ENCODE data around the gene CLEC16A. TPM values are rescaled to one million over a fixed set of nuclear protein-coding genes. Genes with fewer than 3 reads are reported as not detected.

Gene CLEC16A
- total and polyA plus RNA-seq, 9 of the 15 experiments (the other 6 are each of a cell fraction or from before 2014, with no cell fraction given) = 1.00 to 22.3 (median 10.0) TPM

DNA sequence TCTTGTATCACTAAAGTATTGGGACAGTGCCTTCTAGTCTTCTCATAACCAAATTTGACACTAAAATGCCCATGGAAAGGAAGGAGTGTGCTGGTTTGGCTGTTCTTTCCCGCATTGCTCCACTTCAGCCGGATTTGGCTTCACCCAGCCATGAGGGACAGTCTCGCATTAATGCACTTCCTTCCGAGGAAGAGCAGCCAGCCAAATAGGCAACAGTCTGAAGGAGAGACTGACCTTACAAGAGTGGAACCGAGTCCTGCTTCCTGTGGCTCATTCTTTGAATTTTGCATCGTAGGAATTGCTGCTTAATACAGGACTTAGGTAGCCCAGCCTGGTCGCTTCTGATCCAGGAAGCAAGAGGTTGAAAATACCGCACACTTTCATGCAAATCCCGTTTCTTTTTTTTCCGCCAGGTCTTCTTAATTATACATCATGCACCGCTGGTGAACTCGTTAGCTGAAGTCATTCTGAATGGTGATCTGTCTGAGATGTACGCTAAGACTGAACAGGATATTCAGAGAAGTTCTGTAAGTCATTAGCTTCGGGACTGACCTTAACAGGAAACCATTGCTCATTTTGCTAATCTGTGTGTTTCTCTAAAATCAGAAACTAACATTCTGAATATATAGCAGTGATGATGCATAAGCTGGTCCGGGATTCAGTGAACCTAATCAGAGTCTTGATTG lies 38.2 kb downstream of the CLEC16A start (continued):
- TF ChIP-seq, protein P1, sequence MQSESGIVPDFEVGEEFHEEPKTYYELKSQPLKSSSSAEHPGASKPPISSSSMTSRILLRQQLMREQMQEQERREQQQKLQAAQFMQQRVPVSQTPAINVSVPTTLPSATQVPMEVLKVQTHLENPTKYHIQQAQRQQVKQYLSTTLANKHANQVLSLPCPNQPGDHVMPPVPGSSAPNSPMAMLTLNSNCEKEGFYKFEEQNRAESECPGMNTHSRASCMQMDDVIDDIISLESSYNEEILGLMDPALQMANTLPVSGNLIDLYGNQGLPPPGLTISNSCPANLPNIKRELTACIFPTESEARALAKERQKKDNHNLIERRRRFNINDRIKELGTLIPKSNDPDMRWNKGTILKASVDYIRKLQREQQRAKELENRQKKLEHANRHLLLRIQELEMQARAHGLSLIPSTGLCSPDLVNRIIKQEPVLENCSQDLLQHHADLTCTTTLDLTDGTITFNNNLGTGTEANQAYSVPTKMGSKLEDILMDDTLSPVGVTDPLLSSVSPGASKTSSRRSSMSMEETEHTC (IDR thresholded peaks at IDR 0.05) = no peak
- no peak for TF ChIP-seq STAG1 (CRISPR knock-in tag; IDR thresholded peaks at IDR 0.05; ENCODE audit: borderline replicate concordance)
- TF ChIP-seq, protein P2, sequence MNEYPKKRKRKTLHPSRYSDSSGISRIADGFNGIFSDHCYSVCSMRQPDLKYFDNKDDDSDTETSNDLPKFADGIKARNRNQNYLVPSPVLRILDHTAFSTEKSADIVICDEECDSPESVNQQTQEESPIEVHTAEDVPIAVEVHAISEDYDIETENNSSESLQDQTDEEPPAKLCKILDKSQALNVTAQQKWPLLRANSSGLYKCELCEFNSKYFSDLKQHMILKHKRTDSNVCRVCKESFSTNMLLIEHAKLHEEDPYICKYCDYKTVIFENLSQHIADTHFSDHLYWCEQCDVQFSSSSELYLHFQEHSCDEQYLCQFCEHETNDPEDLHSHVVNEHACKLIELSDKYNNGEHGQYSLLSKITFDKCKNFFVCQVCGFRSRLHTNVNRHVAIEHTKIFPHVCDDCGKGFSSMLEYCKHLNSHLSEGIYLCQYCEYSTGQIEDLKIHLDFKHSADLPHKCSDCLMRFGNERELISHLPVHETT (CRISPR knock-in tag; conservative IDR thresholded peaks at IDR 0.05 in 1 of 2, IDR thresholded peaks at IDR 0.05 in 1 of 2) = no peak

DNA sequence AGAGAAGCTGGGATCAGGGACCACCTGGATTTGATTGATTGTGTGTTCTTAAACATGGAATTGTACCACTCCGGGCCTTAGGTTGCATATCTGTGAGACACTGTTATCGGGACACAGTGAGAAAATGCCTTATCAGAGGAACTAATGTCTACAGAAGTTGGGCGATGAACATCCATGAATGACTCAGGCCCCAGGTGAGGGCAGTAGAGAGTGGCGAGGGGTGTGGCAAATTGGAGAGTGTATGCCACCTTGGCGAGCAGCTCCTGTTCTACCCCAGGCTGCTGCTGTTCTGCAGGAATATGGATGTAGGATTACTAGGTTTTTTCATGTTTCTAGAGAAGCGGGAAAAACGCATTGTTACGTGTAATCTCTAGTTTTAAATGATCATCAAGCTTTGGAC lies 38.8 kb downstream of the CLEC16A start:
- no TSS peak for BruUV-seq (replicated peaks)
- H3K9ac ChIP-seq (ENCODE audit: insufficient read depth in 1 of 2, low read depth in 2 of 2, low read length in 2 of 2) = no peak overlapping the region
- in situ Hi-C loops (cut with MboI) = no loop called here
- 76% methylated on average over 8 of the region's 8 CpGs for WGBS (ENCODE audit: insufficient coverage, low coverage, missing lambda C conversion rate)
- no peaks in the 10 kb centered on the region for H3K9me3 ChIP-seq (replicated peaks; ENCODE audit: control insufficient read depth, insufficient read depth, low read depth, low read length)
- ATAC-seq (no peak), FAIRE-seq (no peak), DNase-seq (ENCODE audit: extremely low read depth in 1 of 4, low spot score in 3 of 4) (no peak)
- no peak overlapping the region for H3K4me3 ChIP-seq
- no peaks in the 10 kb centered on the region for H4K20me1 ChIP-seq (replicated peaks; ENCODE audit: control insufficient read depth, insufficient read depth, low read length)
- ChIA-PET POLR2A (interaction anchor here (0.6 to 1.9 kb wide), 5 partner anchors 10 to 406 kb away, joined by 3 to 11 read pairs (median 4); partner anchors contain the start of gene SOCS1), CTCF (ENCODE audit: low intra/inter-chr PET ratio) (interaction anchor here (1.4 kb wide), 1 partner anchor 12 kb away, joined by 4 read pairs; no protein-coding TSS in a partner anchor)
- H3K27me3 ChIP-seq (ENCODE audit: control insufficient read depth in 2 of 2, insufficient read depth in 2 of 2, low read length in 2 of 2) = no peaks in the 10 kb centered on the region
- no peaks in the 10 kb centered on the region for H3K79me2 ChIP-seq (ENCODE audit: control insufficient read depth, insufficient read depth, low read length)
- H3K27ac ChIP-seq (ENCODE audit: extremely low read depth, low read depth, low read length) = no peak overlapping the region
- no peak overlapping the region for H3K4me2 ChIP-seq (ENCODE audit: insufficient read depth, low read length)
- peaks cover 59% of the 10 kb centered on the region for H3K36me3 ChIP-seq (ENCODE audit: control insufficient read depth, insufficient read depth, low read length)
- H3K4me1 ChIP-seq (replicated peaks in 1 of 2; ENCODE audit: control insufficient read depth in 2 of 2, insufficient read depth in 2 of 2, low read length in 2 of 2) = peaks cover 3 to 9% of the 10 kb centered on the region in 2 experiments; a peak in 3 of 5 replicates
- intact Hi-C loops (cut with micrococcal nuclease) = no loop called here
- H3K9me1 ChIP-seq (ENCODE audit: control insufficient read depth, insufficient read depth, low read length) = no peaks in the 10 kb centered on the region
- TF ChIP-seq RAD21 (CRISPR knock-in tag; conservative IDR thresholded peaks at IDR 0.05 in 1 of 2, IDR thresholded peaks at IDR 0.05 in 1 of 2) (peak; percentile 11 to 22; a peak in 1 of 4 replicates), POLR2AphosphoS5 (IDR thresholded peaks at IDR 0.05; ENCODE audit: control insufficient read depth, insufficient read depth, low read depth, low read length) (no peak)
- TF ChIP-seq, protein P3, sequence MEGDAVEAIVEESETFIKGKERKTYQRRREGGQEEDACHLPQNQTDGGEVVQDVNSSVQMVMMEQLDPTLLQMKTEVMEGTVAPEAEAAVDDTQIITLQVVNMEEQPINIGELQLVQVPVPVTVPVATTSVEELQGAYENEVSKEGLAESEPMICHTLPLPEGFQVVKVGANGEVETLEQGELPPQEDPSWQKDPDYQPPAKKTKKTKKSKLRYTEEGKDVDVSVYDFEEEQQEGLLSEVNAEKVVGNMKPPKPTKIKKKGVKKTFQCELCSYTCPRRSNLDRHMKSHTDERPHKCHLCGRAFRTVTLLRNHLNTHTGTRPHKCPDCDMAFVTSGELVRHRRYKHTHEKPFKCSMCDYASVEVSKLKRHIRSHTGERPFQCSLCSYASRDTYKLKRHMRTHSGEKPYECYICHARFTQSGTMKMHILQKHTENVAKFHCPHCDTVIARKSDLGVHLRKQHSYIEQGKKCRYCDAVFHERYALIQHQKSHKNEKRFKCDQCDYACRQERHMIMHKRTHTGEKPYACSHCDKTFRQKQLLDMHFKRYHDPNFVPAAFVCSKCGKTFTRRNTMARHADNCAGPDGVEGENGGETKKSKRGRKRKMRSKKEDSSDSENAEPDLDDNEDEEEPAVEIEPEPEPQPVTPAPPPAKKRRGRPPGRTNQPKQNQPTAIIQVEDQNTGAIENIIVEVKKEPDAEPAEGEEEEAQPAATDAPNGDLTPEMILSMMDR (IDR thresholded peaks at IDR 0.05 in 2 of 3, conservative IDR thresholded peaks at IDR 0.05 in 1 of 3; ENCODE audit: insufficient read depth in 2 of 3, low read depth in 1 of 3, low read length in 3 of 3) = peak in 1 of 3 experiments; percentile 20; a peak in 1 of 6 replicates
- no peak overlapping the region for H2AFZ ChIP-seq (ENCODE audit: low read depth, low read length)

All from K562 (cell line).